Measurements from ENCODE around the gene RNF14. TPM values are rescaled to one million over a fixed set of nuclear protein-coding genes. Genes with fewer than 3 reads are reported as not detected.

RNF14 gene
- total and polyA plus RNA-seq, 9 of the 15 experiments (the other 6 are each of a cell fraction or from before 2014, with no cell fraction given) = 36.3 to 140 (median 75.1) TPM

- no peak for TF ChIP-seq EWSR1 (IDR thresholded peaks at IDR 0.05; ENCODE audit: borderline replicate concordance, low read depth, partially characterized antibody)
- peak; percentile 79; the same call in 1 of the 2 replicates for TF ChIP-seq BACH1 (tag; IDR thresholded peaks at IDR 0.05)
- peak in 1 of 2 experiments; percentile 75; a peak in 2 of 4 replicates for TF ChIP-seq ZNF639 (CRISPR knock-in tag; conservative IDR thresholded peaks at IDR 0.05 in 1 of 2, IDR thresholded peaks at IDR 0.05 in 1 of 2)
- peak; percentile 72 for TF ChIP-seq RBBP5 (IDR thresholded peaks at IDR 0.05; ENCODE audit: borderline replicate concordance, insufficient read depth, low read length, poor library complexity, severe bottlenecking)
- no peak for TF ChIP-seq HDAC2 (IDR thresholded peaks at IDR 0.05)
- no peak for TF ChIP-seq SRF (CRISPR knock-in tag; IDR thresholded peaks at IDR 0.05)
- TF ChIP-seq HMGN3 (IDR thresholded peaks at IDR 0.05; ENCODE audit: borderline replicate concordance, extremely low read depth, insufficient read length, low read depth, low read length) = peak; percentile 96
- no peak for TF ChIP-seq ARID4B (CRISPR knock-in tag; IDR thresholded peaks at IDR 0.05)
- TF ChIP-seq POLR2H (tag; IDR thresholded peaks at IDR 0.05; ENCODE audit: low read depth) = peak; percentile 82
- no peak for TF ChIP-seq CEBPB (tag; IDR thresholded peaks at IDR 0.05)
- TF ChIP-seq SOX6 (IDR thresholded peaks at IDR 0.05) = 0 out of 2 replicates have a peak, but pooled peaks have one; percentile 28
- peak; percentile 75; the same call in 1 of the 2 replicates for TF ChIP-seq EP400 (IDR thresholded peaks at IDR 0.05)
- TF ChIP-seq VEZF1 (CRISPR knock-in tag; IDR thresholded peaks at IDR 0.05) = peak; percentile 33; the same call in 1 of the 2 replicates
- peak; percentile 45; the same call in 1 of the 2 replicates for TF ChIP-seq ZNF263 (CRISPR knock-in tag; IDR thresholded peaks at IDR 0.05; ENCODE audit: borderline replicate concordance)
- TF ChIP-seq MAFK (IDR thresholded peaks at IDR 0.05; ENCODE audit: low read length) = peak; percentile 52; the same call in 1 of the 2 replicates
- TF ChIP-seq BDP1 (IDR thresholded peaks at IDR 0.05; ENCODE audit: insufficient read depth, insufficient read length) = no peak
- peak; percentile 61; the same call in 1 of the 2 replicates for TF ChIP-seq HES1 (IDR thresholded peaks at IDR 0.05; ENCODE audit: low read depth)
- no peak for TF ChIP-seq RBM39 (optimal IDR thresholded peaks at IDR 0.05; ENCODE audit: low read depth, low read length)
- peak; percentile 76 for TF ChIP-seq TAF1 (IDR thresholded peaks at IDR 0.05; ENCODE audit: control insufficient read depth, extremely low read depth, insufficient read depth, low read length, severe bottlenecking)
Observed at GRCh38 chr5:142012792-142013388, 44.0 kb downstream of the RNF14 start, which contains the start of gene GNPDA1 (continued).

Measured in K562 (cell line).